Retina (tissue), 1 donor: Measurements from ENCODE around the gene SLC9A3.
A peak's percentile ranks its signal among the peaks of the same experiment; 100 is the strongest.

Source experiments
- DNase-seq: peaks from one replicate; pipeline ENCODE4 v3.0.0-alpha.2; 2016

The SLC9A3 gene

DNA sequence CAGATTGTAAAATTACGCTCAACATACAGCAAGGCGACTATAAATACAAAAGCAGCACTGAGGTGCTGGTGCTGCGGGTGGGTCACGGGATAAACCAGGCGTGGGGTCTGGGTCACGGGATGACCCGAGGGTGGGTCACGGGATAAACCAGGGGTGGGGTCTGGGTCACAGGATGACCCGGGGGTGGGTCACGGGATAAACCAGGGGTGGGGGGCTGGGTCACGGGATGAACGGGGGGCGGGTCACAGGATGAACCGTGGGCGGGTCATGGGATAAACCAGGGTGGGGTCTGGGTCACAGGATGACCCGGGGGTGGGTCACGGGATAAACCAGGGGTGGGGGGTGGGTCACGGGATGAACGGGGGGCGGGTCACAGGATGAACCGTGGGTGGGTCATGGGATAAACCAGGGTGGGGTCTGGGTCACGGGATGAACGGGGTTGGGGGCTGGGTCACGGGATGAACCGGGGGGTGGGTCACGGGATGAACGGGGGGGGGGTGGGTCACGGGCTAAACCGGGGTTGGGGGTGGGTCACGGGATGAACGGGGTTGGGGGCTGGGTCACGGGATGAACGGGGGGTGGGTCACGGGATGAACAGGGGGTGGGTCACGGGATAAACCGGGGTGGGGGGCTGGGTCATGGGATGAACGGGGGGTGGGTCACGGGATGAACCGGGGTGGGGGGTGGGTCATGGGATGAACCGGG lies 30.2 kb upstream of the SLC9A3 start:
- no peak for DNase-seq

DNA sequence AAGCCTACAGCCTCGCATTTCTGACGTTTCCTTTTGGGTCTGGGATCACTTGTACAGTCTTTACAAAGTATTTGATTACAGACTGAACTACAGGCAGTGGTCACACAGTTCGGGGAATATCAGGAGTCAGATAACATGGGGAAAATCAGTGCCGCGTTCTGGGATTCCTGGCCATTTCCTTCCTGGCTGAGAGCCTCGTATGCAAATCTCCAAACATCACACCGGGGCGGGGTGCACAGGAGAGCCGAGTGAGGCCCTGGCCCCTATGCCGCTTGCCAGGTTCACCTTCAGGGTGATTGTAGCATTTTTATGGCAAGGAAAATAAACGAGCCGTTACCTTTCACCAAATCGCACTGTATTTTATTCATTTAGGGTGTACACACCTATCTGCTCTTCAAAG lies 29.6 kb upstream of the SLC9A3 start:
- DNase-seq = no peak

DNA sequence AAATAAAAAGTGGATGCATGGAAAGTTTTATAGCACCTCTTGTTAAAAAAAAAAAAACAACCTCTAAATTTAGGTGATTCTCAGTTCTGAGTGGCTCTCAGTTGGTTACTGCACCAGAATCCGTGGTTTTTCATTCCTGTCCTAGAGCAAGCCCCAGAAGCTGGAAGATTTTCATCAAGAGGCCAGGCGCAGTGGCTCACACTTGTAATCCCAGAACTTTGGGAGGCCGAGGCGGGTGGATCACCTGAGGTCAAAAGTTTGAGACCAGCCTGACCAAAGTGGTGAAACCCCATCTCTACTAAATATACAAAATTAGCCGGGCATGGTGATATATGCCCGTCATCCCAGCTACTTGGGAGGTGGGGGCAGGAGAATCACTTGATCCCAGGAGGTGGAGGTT lies 27.2 kb upstream of the SLC9A3 start:
- DNase-seq = no peak

DNA sequence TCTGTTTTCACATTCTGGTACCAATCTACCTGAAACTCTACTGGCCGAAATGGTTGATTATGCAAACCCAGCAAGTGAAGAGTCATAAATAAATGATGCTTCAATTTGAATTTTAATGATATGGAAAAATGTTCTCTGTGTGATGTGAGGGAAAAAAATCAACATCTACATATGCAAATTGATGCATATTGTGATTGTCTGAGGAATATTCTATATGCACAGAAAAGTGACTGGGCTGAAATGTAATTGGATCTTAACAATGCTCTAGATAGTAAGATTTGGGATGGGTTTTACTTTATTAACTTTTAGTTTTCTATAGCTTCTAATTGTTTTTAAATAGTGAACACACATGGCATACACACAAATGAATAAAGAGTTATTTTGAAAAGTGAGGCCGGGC lies 25.0 kb upstream of the SLC9A3 start:
- no peak for DNase-seq

DNA sequence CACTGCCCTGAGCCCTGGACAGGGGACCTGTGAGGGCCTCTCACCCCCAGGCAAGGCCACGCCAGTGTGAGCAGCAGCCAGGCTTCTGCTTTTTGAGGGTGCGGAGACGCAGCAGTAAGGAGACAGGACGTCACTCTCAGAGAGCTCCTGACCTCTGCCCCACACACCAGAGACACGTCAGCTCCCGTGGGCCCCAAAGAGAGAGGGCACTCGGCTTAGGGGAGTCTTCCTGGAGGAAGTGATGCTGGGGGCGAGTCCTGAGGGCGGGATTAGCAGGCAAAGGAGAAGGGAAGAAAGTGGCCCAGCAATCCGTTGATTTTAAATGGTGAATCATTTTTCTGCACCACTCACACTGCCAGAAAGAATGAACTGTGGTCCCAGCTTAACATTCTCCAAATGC lies 24.0 kb upstream of the SLC9A3 start:
- DNase-seq = no peak

DNA sequence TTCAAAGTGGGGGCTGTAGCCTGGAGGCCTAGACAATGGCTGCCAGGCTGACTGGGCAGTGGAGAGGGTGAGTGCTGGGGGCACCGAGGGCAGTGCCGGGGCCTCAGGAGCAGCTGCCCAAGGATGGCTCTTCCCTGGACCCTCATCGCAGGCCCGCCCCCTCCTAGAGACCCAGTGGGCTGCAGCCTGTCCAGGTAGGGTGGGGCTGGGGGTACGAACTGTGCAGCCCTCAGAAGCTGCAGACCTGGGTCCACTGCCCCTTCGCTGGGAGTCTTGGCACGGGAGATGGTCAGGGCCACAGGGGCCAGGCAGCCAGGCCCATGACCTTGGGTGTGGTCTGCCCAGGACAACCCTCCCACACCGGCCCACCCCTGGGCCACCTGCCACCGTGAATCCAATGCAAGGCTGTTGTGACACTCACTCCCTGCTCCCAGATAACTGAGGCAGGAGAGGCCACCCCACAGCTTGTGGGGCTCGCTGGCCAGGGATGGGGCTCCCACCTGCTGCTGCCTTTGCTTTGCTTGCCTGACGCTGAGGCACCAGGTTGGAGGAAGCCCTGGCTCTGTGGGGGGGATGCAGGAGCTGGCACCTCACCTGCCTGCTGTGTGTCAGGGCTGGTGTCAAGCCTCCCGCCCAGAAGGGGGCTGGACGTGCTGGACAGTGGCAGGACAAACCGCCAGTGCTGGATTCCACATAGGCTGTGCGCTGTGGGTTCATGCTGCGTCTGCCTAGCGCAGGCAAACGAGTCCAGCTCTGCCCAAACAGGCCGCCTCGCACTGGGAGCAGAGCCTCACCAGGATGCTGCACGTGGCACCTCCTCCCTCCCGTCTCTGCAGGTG lies 23.1 kb upstream of the SLC9A3 start:
- no peak for DNase-seq

DNA sequence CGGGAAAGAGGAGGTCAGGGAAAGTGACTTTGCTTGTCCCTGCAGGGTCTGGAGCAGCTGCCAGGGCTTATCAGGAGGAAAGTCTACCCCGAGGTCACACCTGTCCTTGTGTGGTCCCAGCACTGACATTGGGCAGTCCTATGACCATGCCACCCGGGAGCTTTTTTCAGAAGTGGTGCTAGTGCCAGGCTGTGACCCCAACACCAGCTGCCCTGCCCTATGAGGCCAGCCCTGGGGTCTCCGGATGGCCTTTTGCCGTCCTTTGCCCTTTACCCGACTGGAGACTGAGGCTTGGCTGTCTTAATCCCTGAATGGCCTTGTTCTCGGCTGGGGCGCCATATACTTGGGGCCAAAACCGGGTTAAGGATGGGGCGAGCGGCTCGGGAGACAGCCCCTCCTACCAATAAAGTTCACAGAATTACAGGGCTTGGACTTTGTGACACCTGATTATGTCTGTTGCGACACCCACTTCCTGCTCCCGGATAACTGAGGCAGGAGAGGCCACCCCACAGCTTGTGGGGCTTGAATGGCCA lies 22.2 kb upstream of the SLC9A3 start:
- DNase-seq = no peak

DNA sequence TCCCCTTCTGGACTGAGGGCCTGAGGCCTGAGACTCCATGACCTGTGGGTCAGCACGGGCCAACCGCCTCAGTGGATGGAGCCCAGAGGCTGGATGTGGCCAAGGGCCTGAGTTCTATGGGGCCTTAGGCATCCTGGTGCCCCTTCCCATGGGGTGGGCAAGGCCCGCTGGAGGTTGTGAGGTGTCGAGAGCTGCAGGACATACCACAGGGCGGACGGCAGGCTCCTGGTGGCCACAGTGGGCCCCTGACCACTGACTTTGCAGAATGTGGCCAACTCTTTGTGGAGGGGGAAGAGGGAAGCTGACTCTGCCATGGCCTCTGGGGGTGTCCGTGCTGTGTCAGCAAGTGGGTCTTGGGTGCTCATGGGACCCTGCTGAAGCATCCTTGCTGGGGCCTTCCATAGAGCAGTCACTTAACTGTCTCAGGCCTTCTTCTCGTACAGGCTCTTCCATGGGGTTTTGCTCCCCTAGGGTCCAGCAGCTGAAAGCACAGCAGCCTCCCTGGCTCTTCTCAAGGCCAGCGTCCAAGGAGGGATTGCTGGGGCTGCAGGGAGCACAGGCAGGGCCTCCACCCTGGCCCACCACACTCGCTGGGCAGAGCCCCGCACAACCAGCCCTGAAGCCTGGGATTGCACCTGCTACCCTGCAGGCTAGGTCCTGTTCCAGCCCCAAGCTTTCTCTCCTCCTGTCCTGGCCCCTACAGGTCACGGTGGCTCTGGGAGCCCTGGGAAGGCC lies 21.6 kb upstream of the SLC9A3 start:
- DNase-seq = no peak

DNA sequence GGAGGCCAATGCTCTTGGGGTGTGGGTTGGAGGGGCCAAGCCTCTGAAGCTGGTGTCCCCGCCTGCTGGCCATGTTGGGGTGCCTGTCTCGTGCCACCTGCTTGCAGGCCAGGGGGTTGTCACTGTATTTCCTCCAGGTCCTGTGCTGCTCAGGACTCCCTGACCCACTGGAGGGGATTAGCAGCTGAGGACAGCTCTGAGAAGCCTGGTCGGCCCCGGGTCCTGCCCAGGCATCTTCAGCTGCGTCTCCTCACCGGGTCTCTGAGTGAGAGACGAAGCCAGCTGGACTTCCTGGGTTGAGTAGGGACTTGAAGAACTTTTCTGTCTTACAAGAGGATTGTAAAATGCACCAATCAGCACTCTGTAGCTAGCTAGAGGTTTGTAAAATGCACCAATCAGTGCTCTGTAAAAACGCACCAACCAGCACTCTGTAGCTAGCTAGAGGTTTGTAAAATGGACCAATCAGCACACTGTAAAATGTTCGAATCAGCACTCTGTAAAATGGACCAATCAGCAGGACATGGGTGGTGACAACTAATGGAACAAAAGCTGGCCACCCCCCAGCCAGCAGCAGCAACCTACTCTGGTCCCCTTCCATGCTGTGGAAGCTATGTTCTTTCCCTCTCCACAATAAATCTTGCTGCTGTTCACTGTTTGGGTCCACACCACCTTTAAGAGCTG lies 20.6 kb upstream of the SLC9A3 start:
- DNase-seq = no peak

DNA sequence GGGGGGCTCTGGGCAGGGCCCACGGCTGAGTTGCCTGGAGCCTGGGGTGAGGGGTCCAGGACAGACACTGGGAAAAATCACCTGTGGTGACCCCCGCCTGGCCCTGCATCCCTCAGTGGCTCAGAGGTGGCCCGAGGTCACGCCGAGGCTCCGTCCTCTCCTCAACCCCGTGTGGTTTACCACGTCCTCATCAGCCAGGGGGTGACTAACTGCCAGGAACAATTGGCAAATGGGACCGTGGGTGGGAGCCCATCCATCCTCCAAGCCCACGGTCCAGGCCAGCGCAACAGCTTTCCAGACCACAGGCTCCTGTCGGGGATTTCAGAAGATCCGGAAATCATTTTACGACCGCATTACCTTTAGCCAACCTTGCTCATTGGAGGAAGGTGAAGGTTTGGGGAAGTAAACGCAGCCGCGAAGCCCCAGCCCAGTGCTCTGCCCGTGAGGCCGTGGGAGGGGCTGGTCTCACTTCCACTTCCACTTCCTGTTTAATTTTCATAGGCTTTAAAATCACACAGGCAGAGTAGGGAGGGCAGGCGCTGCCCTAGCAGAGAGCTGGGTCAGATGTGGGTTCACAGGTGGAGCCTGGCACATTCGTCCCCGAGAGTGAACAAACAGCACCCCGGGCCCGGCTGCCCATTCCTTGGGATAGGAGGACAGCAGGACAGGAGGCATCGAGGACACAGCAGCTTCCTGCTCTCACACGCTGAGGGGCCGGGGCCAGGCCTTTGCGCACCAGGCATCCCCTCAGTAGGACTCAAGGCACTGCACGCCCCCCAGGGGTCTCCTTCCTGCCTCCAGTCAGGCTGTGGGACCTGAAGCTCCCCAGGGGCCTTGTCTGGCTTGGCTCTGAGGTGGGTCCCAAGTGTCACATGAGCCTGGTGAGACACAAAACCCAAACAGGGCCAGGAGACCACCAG lies 19.8 kb upstream of the SLC9A3 start:
- no peak for DNase-seq

DNA sequence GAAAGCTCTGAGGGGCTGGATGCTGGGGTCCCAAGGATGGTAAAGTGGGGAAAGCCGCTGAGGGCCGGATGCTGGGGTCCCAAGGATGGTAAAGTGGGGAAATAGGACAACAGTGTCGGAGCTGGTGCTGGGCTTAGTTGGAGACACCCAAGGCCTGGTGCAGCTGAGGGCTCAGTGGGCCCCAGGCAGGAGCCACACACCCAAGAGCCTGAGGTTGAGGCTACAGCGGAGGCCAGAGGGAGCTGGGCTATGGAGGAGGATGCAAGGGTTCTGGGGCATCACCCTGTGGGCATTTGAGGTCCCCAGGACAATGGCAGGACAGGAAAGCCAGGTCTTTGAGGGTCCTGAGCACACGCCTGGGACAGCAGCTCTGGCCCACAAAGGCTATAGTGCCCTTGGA lies 19.1 kb upstream of the SLC9A3 start:
- DNase-seq = no peak

DNA sequence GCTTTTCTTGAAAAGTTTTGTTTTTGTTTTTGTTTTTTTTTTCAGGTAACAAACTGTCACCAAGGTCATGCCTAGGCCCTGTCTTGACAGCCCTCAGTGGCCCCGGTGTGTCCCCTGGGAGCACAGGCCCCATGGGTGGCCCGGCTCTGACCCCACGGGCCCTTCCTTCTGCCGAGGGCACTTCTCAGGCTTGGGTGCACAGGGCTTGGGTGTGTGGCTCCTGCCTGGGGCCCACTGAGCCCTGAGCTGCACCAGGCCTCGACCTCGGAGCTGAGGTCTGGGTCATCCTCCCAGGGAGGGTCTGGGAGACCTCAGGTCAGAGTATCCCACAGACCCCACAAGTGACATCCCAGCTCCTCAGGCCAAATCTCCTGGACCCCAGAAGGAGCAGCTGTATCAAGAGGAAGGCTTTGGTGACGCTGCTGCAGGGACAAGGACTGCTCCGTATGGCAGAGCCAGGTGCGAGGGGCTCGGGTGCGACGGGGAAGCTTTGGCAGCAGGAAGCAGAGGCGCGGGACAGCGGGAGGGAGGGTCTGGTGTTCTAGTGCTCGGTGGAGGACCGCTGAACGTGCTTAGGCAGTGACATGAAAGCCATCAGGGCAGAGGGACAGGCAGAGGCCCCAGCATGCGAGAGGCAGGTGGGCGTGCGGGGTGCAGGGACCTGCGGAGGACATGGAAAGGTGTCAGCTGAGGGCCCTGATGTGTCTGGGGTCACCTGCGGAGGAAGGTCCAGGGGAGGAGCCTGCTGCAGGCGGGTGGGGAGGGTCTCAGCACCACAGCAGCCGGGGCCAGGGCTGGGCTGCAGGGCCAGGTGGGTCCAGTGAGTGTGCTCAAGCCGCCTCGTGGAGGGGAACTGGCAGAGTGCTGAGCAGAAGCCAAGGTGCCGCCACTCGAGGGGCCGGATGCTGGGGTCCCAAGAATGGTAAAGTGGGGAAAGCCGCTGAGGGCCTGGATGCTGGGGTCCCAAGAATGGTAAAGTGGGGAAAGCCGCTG lies 18.4 kb upstream of the SLC9A3 start:
- no peak for DNase-seq

DNA sequence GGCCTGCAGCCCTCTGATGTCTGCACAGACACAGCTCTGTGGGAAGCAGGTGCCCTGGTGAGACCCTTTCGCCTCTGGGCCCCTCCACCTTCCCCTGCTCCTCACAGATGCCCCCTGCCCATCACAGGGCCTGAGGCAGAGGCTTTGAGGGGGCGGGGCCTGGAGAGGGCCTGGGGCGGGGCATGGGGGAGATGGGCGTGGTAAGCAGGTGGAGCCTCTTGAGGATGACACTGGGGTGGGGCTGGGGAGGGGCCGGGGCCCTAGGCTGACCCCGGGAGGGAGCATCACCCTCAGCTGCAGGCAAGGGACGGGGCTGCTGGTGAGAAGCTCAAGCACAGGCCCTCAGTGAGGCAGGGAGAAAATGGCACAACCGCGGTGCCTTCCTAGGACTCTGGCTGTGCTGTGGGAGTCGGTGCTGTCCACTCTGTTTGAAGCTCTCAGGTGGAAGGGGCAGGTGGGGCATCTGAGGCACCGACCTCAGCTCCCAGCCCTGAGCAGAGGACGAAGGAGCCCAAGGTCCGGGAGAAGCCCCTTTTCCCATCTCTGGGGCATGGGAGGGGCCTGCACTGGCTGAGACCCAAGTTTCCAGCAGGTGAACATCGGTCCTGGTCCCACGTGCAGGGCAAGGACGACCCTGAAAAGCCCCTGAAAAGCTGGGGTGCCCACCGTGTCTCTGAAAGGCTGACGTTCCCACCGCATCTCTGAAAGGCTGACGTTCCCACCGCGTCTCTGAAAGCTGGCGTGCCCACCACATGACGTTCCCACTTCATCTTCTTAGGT lies 17.5 kb upstream of the SLC9A3 start:
- no peak for DNase-seq

DNA sequence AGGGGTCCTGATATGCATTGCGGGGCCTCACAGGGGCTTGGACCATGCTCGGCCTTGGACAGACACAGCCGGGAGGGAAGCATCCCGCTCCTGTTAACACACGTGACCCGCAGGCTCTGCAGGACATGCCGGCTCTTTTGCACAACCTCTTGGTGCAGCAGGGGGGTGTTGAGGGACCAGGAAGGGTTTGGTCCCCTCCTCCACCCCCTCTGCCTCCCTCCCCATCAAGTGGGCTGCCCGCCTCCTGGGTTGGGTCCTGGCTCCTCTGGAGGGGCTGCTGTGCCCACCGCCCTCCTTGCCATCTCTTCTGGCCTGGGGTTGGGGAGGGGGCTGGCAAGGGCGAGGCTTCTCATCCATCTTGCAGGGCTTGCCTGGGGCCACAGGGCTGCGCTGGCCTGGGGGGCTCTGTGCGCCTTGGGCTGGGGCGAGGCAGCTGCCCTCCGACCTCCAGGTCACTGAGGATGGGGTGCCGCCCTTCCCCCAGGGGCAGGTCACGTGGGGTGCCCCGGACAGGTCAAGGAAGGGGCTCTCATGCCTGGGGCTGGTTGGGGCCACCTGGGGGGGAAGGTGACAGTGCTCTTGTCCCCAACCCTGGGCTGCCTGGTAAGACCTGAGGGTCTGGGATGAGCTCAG lies 16.8 kb upstream of the SLC9A3 start:
- DNase-seq = no peak

DNA sequence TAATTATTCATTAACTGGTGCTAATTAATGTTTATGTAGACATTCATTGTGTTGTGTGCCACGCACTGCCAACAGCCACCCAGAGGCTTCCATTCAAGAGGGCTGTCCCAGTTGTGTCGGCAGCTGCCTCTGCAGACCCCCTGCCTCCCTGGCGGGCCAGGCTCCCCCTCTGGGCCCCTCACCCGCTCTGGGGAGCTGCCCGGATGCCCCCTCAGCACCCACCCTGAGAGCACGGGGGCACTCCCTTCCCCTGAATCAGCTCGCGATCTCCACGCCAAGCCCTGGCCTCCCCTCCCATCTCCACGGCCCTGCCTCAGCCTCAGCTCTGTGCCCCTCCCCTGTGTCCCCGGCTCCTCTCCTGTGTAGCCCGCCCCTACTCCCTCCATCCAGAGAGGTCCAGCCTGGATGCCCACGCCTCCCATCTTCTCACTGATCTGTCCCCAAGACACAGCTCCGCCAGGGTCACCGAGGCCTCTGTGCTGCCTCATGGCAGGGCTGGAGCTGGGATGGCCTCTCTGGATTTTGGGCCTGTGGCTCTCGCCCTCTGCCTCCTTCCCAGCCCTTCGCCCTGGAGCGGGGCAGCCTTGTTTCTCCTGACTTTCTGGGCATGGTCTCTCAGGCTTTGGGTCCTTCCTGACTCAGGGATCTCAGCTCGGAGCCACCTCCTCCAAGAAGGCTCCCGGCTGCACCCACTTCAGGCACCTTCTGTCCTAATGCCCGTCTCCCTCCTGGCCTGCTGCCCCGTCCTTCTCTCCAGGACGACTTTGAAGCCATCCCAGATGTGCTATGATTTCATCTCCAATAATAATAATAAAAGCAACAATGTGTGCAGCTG lies 16.0 kb upstream of the SLC9A3 start:
- no peak for DNase-seq

DNA sequence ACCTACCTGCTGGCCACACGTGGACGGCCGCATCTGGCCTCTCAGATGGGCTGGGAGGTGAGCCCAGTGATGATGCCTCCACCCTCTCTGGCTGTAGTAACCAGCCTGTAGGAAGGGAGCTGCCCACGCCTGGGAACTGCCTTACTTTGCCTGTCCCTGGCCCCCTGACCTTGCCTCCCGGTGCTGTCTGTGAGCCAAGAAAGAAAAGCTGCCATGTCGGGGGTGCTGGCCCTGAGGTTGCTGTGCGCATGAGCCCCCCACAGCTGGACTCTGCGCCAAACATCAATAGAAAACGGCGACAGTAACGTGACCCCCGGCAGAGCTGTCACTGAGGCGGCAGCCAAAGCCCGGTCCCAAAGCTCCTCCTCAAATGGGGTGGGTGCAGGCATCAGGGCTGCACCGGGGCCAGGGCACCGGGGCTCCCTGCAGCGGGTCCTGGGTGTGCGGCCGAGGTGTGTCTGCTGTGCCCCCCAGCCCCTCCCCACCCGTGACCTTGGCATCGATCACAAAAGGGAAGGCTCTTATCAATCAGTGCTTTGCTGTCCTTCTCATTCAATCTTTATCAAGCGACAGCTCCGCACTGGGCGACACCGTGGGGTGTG lies 15.3 kb upstream of the SLC9A3 start:
- DNase-seq = peak; percentile 41

DNA sequence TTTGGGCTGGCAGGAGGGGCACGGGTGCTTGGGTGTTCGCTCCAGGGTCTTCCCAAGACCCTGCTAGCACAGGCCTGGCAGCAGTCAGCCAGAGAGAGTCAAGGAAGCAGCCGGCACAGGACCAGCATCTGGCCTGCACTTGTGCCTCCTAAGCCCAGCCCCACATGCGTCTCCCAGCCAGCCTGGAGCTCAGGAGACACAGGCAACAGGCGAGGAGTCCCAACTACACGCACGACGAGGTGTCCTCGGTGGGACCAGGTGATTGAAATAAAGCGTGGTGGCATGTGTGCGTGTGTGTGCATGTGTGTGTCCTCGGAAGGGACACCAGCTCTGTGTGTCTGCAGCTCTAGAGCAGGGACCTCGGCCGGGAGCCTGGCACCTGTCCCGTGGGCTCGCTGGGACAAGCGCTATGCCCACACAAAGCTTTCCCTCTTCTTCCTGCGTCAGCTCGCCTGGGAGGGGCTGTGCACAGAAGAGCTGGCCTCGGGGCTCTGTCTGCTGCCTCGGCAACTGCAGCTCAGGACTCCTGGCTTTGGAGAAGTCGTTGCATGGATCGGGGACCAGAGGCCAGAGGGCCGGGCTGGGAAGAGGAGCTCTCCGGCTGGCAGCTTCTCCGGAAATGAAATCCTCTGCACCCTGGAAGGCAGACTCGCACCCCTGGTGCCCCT lies 14.7 kb upstream of the SLC9A3 start:
- DNase-seq = peak; percentile 38
